Measurements from ENCODE around the gene HSD11B2.
A peak's percentile ranks its signal among the peaks of the same experiment; 100 is the strongest.

Gene HSD11B2

DNA sequence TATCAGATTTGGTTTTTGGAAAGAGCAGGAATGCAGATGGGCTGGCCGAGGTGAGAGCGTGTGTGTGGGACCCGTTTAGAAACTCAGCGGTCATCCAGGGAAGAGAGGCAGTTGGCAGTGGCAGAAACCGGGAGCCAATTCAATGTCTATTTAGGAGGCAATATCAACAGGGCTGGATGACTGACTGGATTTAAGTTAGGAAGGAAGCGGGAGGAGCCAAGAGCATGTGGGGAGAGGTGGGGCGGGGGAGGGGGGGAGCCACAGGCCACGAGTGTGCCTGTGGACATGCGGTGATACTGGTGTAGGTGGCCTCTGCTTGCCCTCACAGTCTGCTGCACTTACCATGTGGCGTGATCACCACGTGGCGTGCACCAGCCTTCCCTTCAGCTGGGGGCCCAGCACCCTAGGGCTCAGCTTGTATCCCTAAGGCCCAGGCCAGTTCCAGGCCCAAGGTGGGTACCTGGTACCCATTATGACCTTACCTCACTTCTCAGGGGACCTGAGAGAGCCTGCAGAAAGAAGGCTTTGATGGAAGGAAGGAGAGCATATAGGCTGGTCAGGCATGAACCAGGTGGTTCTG is 26.9 kb upstream of the HSD11B2 start:
- DNase-seq (ENCODE audit: low read depth in 2 of 2): no peak
- H3K4me3 ChIP-seq (replicated peaks in 1 of 2; ENCODE audit: low read depth in 2 of 2, low read length in 2 of 2): no peak overlapping the region
- TF ChIP-seq, protein P1, sequence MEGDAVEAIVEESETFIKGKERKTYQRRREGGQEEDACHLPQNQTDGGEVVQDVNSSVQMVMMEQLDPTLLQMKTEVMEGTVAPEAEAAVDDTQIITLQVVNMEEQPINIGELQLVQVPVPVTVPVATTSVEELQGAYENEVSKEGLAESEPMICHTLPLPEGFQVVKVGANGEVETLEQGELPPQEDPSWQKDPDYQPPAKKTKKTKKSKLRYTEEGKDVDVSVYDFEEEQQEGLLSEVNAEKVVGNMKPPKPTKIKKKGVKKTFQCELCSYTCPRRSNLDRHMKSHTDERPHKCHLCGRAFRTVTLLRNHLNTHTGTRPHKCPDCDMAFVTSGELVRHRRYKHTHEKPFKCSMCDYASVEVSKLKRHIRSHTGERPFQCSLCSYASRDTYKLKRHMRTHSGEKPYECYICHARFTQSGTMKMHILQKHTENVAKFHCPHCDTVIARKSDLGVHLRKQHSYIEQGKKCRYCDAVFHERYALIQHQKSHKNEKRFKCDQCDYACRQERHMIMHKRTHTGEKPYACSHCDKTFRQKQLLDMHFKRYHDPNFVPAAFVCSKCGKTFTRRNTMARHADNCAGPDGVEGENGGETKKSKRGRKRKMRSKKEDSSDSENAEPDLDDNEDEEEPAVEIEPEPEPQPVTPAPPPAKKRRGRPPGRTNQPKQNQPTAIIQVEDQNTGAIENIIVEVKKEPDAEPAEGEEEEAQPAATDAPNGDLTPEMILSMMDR (IDR thresholded peaks at IDR 0.05; ENCODE audit: low read depth, low read length): no peak

GRCh38 chr16:67404740-67405226 is 26.1 kb upstream of the HSD11B2 start:
- TF ChIP-seq, protein P1 (IDR thresholded peaks at IDR 0.05; ENCODE audit: low read depth, low read length): no peak
- H3K4me3 ChIP-seq (replicated peaks in 1 of 2; ENCODE audit: low read depth in 2 of 2, low read length in 2 of 2): no peak overlapping the region
- DNase-seq (ENCODE audit: low read depth in 2 of 2): no peak

DNA sequence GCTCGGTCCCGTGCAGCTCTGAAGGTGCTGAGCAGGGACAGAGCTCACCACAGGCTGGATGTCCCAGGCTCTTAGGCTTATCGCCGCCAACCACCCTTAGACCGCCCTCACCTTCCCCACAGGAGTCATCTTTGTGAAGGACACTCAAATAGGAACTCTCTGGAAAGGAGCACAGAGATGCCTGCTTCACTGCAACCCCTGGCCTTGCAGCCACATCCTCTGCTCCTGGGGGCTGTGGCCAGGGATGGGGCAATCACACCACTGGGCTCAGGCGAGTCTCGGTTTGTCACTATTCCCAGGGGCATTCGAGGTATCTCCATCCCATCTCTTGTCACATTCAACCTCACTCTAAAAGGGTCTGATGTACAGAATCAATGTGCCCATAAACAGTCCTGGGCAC is 25.6 kb upstream of the HSD11B2 start:
- TF ChIP-seq, protein P1 (IDR thresholded peaks at IDR 0.05; ENCODE audit: low read depth, low read length): no peak
- H3K4me3 ChIP-seq (replicated peaks in 1 of 2; ENCODE audit: low read depth in 2 of 2, low read length in 2 of 2): no peak overlapping the region
- DNase-seq (ENCODE audit: low read depth in 2 of 2): no peak

- peak; percentile 64 to 80 for DNase-seq (ENCODE audit: low read depth in 2 of 2)
- no peak overlapping the region for H3K4me3 ChIP-seq (replicated peaks in 1 of 2; ENCODE audit: low read depth in 2 of 2, low read length in 2 of 2)
- TF ChIP-seq, protein P1 (IDR thresholded peaks at IDR 0.05; ENCODE audit: low read depth, low read length): no peak
These were observed 24.6 kb upstream of the HSD11B2 start for GRCh38 chr16:67406111-67406971.

DNA sequence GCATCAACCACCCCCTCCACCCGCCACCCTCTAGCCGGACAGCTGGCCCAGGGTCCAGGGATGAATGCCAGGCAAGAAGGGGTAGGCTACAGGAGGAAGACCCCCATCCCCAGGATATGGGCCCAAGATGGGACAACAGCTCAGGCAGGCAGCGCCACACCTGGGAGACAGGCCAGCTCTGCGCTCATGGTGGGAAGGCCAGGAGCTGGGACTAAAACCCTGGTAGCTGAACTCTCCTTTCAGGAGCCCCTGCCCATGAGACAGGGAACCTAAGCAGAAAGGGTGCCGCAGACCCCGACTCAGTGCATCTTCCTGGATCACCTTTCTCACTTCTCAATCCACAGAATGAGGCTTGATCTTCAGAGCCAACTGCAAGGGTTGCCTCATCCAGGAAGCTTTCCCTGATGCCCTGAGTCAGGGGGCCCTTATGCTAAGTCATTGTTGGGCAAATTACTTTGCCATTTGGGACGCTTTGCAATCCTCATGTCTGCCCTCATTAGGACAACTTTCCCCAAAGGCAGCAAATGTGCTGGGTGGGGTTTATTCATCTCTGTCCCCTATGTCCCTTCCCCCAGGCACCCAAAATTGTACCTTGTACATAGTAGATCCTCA is 23.6 kb upstream of the HSD11B2 start:
- TF ChIP-seq, protein P1 (IDR thresholded peaks at IDR 0.05; ENCODE audit: low read depth, low read length): no peak
- peak in 1 of 2 donors; percentile 56 for DNase-seq (ENCODE audit: low read depth in 2 of 2)
- no peak overlapping the region for H3K4me3 ChIP-seq (replicated peaks in 1 of 2; ENCODE audit: low read depth in 2 of 2, low read length in 2 of 2)

- H3K4me3 ChIP-seq (replicated peaks in 1 of 2; ENCODE audit: low read depth in 2 of 2, low read length in 2 of 2): no peak overlapping the region
- TF ChIP-seq, protein P1 (IDR thresholded peaks at IDR 0.05; ENCODE audit: low read depth, low read length): peak; percentile 23
- DNase-seq (ENCODE audit: low read depth in 2 of 2): no peak
These were observed 23.0 kb upstream of the HSD11B2 start for GRCh38 chr16:67407788-67408452.

Data from cardiac fibroblast (primary cell).